Caco-2 (cell line): ENCODE measurements around the gene GLP2R. TPM values are rescaled to one million over a fixed set of nuclear protein-coding genes. Genes with fewer than 3 reads are reported as not detected.

Experiments
- BruUV-seq: library from RNA; stranded (reverse); fragments of 400-500 nt; replicated peaks from 2 replicates; lab custom pipeline; 2021; lab: Mats Ljungman, UMichigan
- CTCF ChIA-PET: fragments of 300-600 bp; sonication (Branson Sonifier 250); formaldehyde crosslinking; loops from one replicate; lab custom pipeline; 2022; ENCODE audit warnings: antibody characterized with exemption; lab: Charles Lee
- POLR2A ChIA-PET: fragments of 300-600 bp; sonication (Branson Sonifier 250); formaldehyde crosslinking; loops from one replicate; lab custom pipeline; 2022; ENCODE audit warnings: antibody characterized with exemption; lab: Charles Lee
- DNase-seq, 2 experiments: peaks; one replicate each; pipeline versions ENCODE4 v3.0.0 to v3.0.0-alpha.2; 2020 to 2022
- H3K27me3 ChIP-seq: replicated peaks from 2 replicates; pipeline ENCODE4 v1.6.0; 2011; ENCODE audit warnings: low read length; ENCODE audit not compliant: control insufficient read depth, insufficient read depth
- H3K36me3 ChIP-seq: 2 replicates; pipeline ENCODE4 v1.5.1; 2011; ENCODE audit warnings: low read length; ENCODE audit not compliant: control insufficient read depth, insufficient read depth
- H3K4me1 ChIP-seq: fragments of 250-450 bp; sonication (Bioruptor Pico); 2 replicates; pipeline ENCODE4 v1.5.1; 2020; ENCODE audit warnings: mild to moderate bottlenecking
- H3K4me3 ChIP-seq: 2 replicates; pipeline ENCODE4 v1.5.1; 2011; ENCODE audit warnings: low read depth, mild to moderate bottlenecking, control low read depth, low read length
- H3K9me3 ChIP-seq: fragments of 250-450 bp; sonication (Bioruptor Pico); 2 replicates; pipeline ENCODE4 v1.5.1; 2020; ENCODE audit warnings: mild to moderate bottlenecking, moderate library complexity
- H3K27ac Mint-ChIP-seq: one replicate; pipeline ENCODE4 v1.8.0; 2022; ENCODE audit warnings: mixed read lengths; ENCODE audit not compliant: unreplicated experiment
- H3K27me3 Mint-ChIP-seq: one replicate; pipeline ENCODE4 v1.8.0; 2022; ENCODE audit warnings: mixed read lengths; ENCODE audit not compliant: insufficient read depth, unreplicated experiment
- H3K36me3 Mint-ChIP-seq: one replicate; pipeline ENCODE4 v1.8.0; 2022; ENCODE audit warnings: mild to moderate bottlenecking, mixed read lengths; ENCODE audit not compliant: insufficient read depth, unreplicated experiment
- H3K4me1 Mint-ChIP-seq: one replicate; pipeline ENCODE4 v1.8.0; 2022; ENCODE audit warnings: low read depth, mixed read lengths; ENCODE audit not compliant: unreplicated experiment
- H3K4me3 Mint-ChIP-seq: one replicate; pipeline ENCODE4 v1.8.0; 2022; ENCODE audit warnings: mild to moderate bottlenecking, moderate library complexity, mixed read lengths; ENCODE audit not compliant: unreplicated experiment
- H3K9me3 Mint-ChIP-seq: one replicate; pipeline ENCODE4 v1.8.0; 2022; ENCODE audit warnings: mixed read lengths; ENCODE audit not compliant: unreplicated experiment
- intact Hi-C: fragments of 100-400 bp; cut with micrococcal nuclease; formaldehyde crosslinking; loops from one replicate; pipeline ENCODE4 v1.10.0; 2022; ENCODE audit not compliant: unreplicated experiment
- total RNA-seq: library from RNA; stranded (reverse); gene quantifications from 2 replicates; pipeline ENCODE4 v1.2.3, GENCODE V29; 2022
- TF ChIP-seq, protein P1 (sequence below), 2 experiments: fragments of 200-600 bp in 1 of 2; IDR thresholded peaks; 1 replicate in 1 of 2; 2 replicates in 1 of 2; pipeline versions ENCODE4 v1.5.1 to v1.8.0; 2011 to 2022; ENCODE audit warnings: antibody characterized with exemption in 1 of 2, control low read depth in 1 of 2, inconsistent platforms in 1 of 2, low read depth in 1 of 2, low read length in 1 of 2, mild to moderate bottlenecking in 1 of 2, moderate library complexity in 1 of 2; ENCODE audit not compliant: insufficient read depth in 1 of 2, severe bottlenecking in 1 of 2, unreplicated experiment in 1 of 2

Gene GLP2R
- total RNA-seq, 1 experiment from 2014 or later, result not detected

DNA sequence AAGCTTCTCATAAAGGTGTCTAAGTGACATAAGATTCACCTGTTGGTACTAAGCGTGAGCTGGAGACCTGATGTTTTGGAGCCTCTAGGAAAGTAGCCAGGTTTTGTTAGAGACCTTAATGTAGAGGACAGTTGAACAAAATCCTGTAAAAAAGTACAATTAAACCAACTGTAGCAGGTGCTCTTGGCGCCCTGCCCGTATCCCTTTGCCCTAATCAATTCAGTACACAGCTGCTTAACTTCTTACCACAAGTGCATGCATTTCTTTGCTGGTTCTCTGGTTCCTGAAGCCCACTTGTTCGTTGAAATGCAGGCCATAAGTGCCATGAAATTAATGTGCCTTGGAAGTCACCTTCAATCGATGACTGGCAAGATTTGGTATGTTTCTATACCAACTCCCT lies 24.4 kb downstream of the GLP2R start:
- no peaks in the 10 kb centered on the region for H3K9me3 Mint-ChIP-seq
- H3K27me3 Mint-ChIP-seq, result peaks cover 2% of the 10 kb centered on the region
- Histone ChIP-seq H3K36me3 (no peaks in the 10 kb centered on the region), H3K4me3 (no peak overlapping the region), H3K9me3 (no peaks in the 10 kb centered on the region), H3K27me3 (no peaks in the 10 kb centered on the region), H3K4me1 (no peaks in the 10 kb centered on the region)
- no peaks in the 10 kb centered on the region for H3K4me1 Mint-ChIP-seq
- no peak for DNase-seq
- ChIA-PET POLR2A (no interaction called here), CTCF (interaction anchor here (0.6 kb wide), 1 partner anchor 782 kb away, joined by 6 read pairs; no protein-coding TSS in a partner anchor)
- TF ChIP-seq, protein P1, sequence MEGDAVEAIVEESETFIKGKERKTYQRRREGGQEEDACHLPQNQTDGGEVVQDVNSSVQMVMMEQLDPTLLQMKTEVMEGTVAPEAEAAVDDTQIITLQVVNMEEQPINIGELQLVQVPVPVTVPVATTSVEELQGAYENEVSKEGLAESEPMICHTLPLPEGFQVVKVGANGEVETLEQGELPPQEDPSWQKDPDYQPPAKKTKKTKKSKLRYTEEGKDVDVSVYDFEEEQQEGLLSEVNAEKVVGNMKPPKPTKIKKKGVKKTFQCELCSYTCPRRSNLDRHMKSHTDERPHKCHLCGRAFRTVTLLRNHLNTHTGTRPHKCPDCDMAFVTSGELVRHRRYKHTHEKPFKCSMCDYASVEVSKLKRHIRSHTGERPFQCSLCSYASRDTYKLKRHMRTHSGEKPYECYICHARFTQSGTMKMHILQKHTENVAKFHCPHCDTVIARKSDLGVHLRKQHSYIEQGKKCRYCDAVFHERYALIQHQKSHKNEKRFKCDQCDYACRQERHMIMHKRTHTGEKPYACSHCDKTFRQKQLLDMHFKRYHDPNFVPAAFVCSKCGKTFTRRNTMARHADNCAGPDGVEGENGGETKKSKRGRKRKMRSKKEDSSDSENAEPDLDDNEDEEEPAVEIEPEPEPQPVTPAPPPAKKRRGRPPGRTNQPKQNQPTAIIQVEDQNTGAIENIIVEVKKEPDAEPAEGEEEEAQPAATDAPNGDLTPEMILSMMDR (IDR thresholded peaks at IDR 0.05; ENCODE audit: insufficient read depth in 1 of 2, low read depth in 1 of 2, low read length in 1 of 2, severe bottlenecking in 1 of 2, unreplicated experiment in 1 of 2), result no peak
- no peak overlapping the region for H3K27ac Mint-ChIP-seq
- intact Hi-C loops, result no loop called here
- H3K36me3 Mint-ChIP-seq, result no peaks in the 10 kb centered on the region
- no TSS peak for BruUV-seq
- no peak overlapping the region for H3K4me3 Mint-ChIP-seq

DNA sequence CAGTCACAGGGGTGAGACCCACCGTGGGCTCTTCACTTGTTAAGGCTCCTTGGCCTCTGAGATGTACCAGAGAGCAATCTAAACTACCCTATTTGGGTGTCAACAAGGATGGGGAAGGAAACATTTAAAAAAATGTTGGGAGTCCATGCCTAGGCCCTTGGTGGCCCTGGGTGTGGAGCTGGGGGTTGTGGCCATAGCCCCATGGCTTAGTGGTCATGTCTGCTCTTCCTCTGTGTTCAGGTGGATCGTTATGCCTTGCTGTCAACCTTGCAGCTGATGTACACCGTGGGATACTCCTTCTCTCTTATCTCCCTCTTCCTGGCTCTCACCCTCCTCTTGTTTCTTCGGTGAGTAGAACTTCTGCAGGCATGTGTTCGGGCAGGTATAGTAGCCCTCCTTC lies 28.5 kb downstream of the GLP2R start:
- no peak overlapping the region for H3K4me3 Mint-ChIP-seq
- Histone ChIP-seq H3K36me3 (no peaks in the 10 kb centered on the region), H3K4me3 (no peak overlapping the region), H3K4me1 (no peaks in the 10 kb centered on the region), H3K27me3 (no peaks in the 10 kb centered on the region), H3K9me3 (no peaks in the 10 kb centered on the region)
- no peak overlapping the region for H3K27ac Mint-ChIP-seq
- intact Hi-C loops, result no loop called here
- H3K9me3 Mint-ChIP-seq, result no peaks in the 10 kb centered on the region
- peaks cover 2% of the 10 kb centered on the region for H3K27me3 Mint-ChIP-seq
- DNase-seq, result no peak
- no TSS peak for BruUV-seq
- H3K4me1 Mint-ChIP-seq, result no peaks in the 10 kb centered on the region
- ChIA-PET CTCF (no interaction called here), POLR2A (no interaction called here)
- TF ChIP-seq, protein P1 (IDR thresholded peaks at IDR 0.05; ENCODE audit: insufficient read depth in 1 of 2, low read depth in 1 of 2, low read length in 1 of 2, severe bottlenecking in 1 of 2, unreplicated experiment in 1 of 2), result no peak
- no peaks in the 10 kb centered on the region for H3K36me3 Mint-ChIP-seq

DNA sequence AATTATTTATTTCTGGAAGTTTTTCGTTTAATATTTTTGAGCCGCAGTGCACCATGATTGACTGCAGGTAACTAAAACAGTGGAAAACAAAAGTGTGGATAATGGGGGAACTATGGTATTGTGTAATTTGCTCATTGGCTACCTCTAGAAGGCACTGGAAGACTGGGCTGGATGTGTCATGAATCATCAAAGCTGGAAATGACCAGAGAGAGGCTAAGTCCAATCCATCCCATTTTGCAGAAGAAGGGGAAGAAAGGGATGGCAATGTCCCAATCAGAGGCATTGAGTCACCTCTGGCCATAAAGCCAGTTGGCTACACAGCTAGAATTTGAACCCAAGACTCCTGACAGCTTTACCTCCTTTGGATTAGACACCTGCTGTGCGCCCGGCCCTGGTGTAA lies 29.3 kb downstream of the GLP2R start:
- TF ChIP-seq, protein P1 (IDR thresholded peaks at IDR 0.05; ENCODE audit: insufficient read depth in 1 of 2, low read depth in 1 of 2, low read length in 1 of 2, severe bottlenecking in 1 of 2, unreplicated experiment in 1 of 2), result no peak
- no peak overlapping the region for H3K4me3 Mint-ChIP-seq
- no peak overlapping the region for H3K27ac Mint-ChIP-seq
- H3K4me1 Mint-ChIP-seq, result no peaks in the 10 kb centered on the region
- BruUV-seq, result no TSS peak
- peaks cover 2% of the 10 kb centered on the region for H3K27me3 Mint-ChIP-seq
- DNase-seq, result no peak
- H3K36me3 ChIP-seq, result no peaks in the 10 kb centered on the region
- H3K4me1 ChIP-seq, result no peaks in the 10 kb centered on the region
- intact Hi-C loops, result no loop called here
- H3K9me3 ChIP-seq, result no peaks in the 10 kb centered on the region
- CTCF ChIA-PET, result no interaction called here
- no peaks in the 10 kb centered on the region for H3K36me3 Mint-ChIP-seq
- POLR2A ChIA-PET, result no interaction called here
- no peak overlapping the region for H3K4me3 ChIP-seq
- H3K9me3 Mint-ChIP-seq, result no peaks in the 10 kb centered on the region
- H3K27me3 ChIP-seq, result no peaks in the 10 kb centered on the region
